Right ventricle myocardium inferior (tissue), 1 donor: ENCODE results near the gene GRIK2. TPM values are rescaled to one million over a fixed set of nuclear protein-coding genes. Genes with fewer than 3 reads are reported as not detected.

Experiments used
- ATAC-seq: fragments of 200-7000 bp; cut with Tn5 transposase; one replicate; pipeline ENCODE4 v1.9.1; 2020; ENCODE audit warnings: mild to moderate bottlenecking, moderate library complexity
- DNase-seq: peaks from one replicate; pipeline ENCODE4 v3.0.0; 2021; ENCODE audit errors: missing footprints
- intact Hi-C: fragments of 100-400 bp; cut with DNase I; formaldehyde crosslinking; loops from one replicate; pipeline ENCODE4 v1.11.0; 2022
- total RNA-seq: library from RNA; stranded (reverse); fragmentation: NEBNext Ultra II Directional; extraction: Animal tissue kit (Norgen Biotek cat#: 25700); gene quantifications from one replicate; pipeline ENCODE4 v1.2.1, GENCODE V29; 2021
- donor health status: DM: no; HTN: yes; CAD: no; lungs with severe emphysema.

Gene GRIK2
- total RNA-seq, 1 donor from 2014 or later = 2.7 TPM

- no peak for ATAC-seq
- no peak for DNase-seq
- intact Hi-C loops = no loop called here
These were observed 409.6 kb downstream of the GRIK2 start for GRCh38 chr6:101803136-101803535.

GRCh38 chr6:101806241-101806640 is 412.7 kb downstream of the GRIK2 start:
- intact Hi-C loops = no loop called here
- DNase-seq = no peak
- no peak for ATAC-seq

GRCh38 chr6:101811108-101811507 is 417.6 kb downstream of the GRIK2 start:
- no peak for DNase-seq
- intact Hi-C loops = no loop called here
- no peak for ATAC-seq

- intact Hi-C loops = no loop called here
- ATAC-seq = no peak
- DNase-seq = no peak
These were observed 423.2 kb downstream of the GRIK2 start for GRCh38 chr6:101816716-101817115.

DNA sequence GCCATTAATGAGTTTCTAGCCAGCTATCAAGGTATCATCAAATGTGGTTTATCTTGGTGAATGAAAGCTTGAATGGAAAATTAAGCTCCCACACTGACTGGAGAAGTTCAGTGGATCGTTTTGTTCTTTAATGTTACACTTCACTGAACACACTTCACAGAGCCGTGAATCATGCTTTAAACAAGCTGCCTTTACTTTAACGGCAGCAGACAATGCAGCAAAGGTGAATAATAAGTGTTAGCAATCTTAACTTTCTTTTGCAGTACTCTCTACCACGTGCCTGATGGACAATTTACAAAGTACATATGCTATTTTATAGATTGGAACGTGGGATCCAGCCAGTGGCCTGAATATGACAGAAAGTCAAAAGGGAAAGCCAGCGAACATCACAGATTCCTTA is 424.5 kb downstream of the GRIK2 start:
- intact Hi-C loops = no loop called here
- ATAC-seq (no peak), DNase-seq (no peak)

GRCh38 chr6:101824551-101825345 is 431.2 kb downstream of the GRIK2 start:
- intact Hi-C loops = no loop called here
- no peak for ATAC-seq
- DNase-seq = no peak

DNA sequence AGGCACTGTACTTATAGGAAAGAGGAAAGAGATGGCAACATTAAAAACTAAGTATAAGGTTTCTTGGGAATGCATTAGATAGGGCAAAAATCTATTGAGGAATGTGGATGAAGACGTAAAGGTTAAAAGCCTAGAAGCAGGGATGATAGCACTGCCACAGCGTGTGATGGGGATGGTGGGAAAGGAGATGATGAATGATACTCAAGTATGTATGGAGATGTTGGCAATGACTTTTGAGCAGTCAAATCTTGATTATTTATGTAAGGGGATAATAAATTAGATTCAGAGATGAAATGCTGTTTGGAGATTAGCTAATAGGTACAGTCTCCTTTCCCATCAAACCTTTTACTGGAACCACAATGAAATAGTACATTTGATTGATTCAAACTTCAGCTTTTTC is 432.8 kb downstream of the GRIK2 start:
- intact Hi-C loops = no loop called here
- no peak for ATAC-seq
- no peak for DNase-seq

DNA sequence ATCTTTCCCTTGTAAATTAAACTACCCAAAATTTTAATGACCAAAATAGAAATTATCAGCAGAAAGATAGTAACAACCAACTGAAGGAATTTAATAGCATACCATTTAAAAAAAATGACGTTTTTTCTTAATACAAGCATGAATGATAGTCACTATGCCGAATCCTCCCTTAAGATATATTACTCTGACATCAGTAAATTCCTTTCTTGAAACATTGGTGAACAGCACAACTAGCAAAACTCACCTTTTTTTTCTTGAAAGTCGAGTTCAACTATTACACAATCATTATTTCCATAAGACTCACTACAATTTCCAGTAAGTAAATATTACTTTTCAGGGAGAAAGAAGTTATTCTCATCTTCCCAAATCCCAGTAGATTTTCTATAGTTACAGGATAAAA is 433.2 kb downstream of the GRIK2 start:
- ATAC-seq = no peak
- no peak for DNase-seq
- intact Hi-C loops = no loop called here

GRCh38 chr6:101830501-101831031 is 437.1 kb downstream of the GRIK2 start:
- DNase-seq (no peak), ATAC-seq (no peak)
- intact Hi-C loops = no loop called here

DNA sequence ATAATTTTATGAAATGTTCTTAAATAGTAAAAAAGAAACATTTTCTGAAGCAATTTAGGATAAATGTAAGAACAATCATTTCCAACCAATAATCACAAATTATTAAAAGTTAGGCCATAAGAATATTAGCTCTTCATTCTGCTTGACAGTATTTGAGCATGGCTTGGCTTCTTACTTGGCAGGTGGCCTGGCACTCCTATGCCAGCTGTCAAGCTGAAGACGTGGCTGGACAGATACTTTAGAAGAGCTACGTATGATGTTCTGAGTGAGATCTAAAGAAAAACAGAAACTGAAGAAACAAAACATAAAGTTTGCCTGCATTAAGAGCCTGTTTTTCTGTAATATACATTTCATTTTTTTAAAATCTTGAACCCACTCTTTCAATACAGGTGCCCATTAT is 438.9 kb downstream of the GRIK2 start:
- DNase-seq = peak; percentile 70
- intact Hi-C loops = no loop called here
- ATAC-seq = peak; percentile 73

- ATAC-seq = no peak
- no peak for DNase-seq
- intact Hi-C loops = no loop called here
These were observed 446.6 kb downstream of the GRIK2 start for GRCh38 chr6:101840100-101840499.

DNA sequence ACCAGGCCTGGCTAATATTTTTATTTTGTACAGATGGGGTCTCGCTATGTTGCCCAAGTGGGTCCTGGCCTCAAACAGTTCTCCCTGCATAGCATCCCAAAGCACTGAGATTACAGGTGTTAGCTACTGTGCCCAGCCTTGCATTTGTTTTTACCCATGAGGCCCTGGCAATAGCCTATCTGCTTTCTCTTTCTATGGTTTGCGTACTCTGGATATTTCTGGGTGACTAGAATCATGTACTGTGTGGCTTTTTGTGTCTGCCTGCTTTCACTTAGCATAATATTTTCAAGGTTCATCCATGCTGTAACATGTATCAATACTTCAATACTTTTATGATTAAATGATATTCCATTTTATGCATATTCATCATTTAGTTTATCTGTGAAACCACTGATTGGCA is 451.7 kb downstream of the GRIK2 start:
- intact Hi-C loops = no loop called here
- ATAC-seq = no peak

DNA sequence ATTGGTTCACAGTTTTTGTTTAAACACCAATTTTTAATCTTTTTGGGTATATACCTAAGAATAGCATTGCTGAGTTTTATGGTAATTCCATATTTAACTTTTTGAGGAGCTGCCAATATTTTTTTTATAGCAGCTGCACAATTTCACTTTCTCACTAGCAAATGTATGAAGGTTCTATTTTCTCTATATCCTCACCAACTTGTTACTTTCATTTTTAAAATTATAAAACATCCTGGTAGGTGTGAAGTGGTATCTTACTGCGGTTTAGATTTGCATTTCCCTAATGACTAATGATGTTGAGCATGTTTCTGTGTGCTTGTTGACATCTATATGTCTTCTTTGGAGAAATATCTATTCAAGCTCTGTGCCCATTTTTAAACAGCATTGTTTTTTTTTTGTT is 452.1 kb downstream of the GRIK2 start:
- ATAC-seq (no peak), DNase-seq (no peak)
- intact Hi-C loops = no loop called here

More for the DNA sequence above, 451.7 kb downstream of the GRIK2 start:
- DNase-seq = no peak

- ATAC-seq (no peak), DNase-seq (no peak)
- intact Hi-C loops = no loop called here
These were observed 454.2 kb downstream of the GRIK2 start for GRCh38 chr6:101847690-101848089.

- intact Hi-C loops = no loop called here
- no peak for ATAC-seq
- DNase-seq = no peak
These were observed 458.4 kb downstream of the GRIK2 start for GRCh38 chr6:101851911-101852310.

DNA sequence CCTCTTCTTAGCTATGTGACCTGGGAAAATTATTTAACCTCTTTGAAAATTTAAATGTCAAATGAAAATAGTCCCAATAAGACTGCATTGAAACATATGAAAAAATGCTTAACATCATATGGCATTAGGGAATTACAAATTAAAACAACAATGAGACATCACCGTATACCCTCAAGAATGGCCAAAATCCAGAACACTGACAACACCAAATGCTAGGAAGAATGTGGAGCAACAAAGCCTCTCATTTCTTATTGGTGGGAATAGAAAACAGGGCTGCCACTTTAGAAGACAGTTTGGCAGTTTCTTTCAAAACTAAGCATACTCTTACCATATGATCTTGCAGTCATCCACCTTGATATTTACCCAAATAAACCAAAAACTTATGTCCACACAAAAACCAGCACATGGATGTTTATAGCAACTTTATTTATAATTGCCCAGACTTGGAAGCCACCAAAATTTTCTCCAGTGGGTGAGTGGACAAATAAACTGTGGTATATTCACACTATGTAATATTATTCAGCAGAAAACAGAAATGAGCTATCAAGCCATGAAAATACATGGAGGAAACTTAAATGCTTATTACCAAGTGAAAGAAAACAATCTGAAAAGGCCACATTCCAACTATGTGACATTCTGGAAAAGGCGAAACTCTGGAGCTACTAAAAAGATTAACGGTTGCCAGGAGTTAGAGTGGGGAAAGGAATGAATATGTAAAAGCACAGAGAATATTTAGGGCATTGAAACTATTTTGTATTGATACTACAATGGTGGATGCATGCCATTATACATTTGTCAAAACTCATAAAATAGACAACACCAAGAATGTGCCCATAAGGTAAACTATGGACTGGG is 459.9 kb downstream of the GRIK2 start:
- DNase-seq (no peak), ATAC-seq (no peak)
- intact Hi-C loops = no loop called here

GRCh38 chr6:101876431-101876830 is 482.9 kb downstream of the GRIK2 start:
- ATAC-seq (no peak), DNase-seq (no peak)
- intact Hi-C loops = no loop called here

DNA sequence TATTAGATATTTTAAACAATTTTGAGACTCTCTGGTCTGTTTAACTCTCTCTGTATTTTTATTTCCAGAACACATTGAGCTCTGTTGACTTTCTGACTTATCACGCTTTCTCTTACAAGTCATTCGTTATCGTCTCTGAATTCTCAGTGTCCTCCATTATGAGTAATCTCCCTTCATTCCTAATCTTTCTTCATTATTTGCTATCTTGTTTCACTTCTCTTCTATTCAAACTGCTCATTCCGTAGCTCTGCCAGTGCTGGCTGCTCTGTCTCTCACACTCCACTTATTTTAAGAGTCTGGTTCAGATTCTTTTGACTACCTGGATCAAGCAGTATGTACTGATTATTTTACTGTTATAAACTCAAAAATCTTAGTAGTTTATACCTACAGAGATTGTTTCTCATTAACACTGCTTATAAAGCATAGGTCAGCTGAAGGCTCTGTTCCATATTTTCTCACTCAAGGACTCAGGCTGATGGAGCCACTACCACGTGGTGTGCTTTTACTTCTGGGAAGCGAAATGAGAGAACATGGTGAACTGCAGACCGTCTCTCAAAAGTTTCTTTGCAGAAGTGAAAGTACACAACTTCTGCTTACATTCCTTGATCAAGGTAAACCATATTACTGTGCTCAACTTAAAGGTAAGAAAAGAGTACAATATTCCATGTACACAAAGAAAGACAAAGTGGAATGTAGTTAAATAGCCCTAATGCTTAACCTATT is 485.2 kb downstream of the GRIK2 start:
- DNase-seq (no peak), ATAC-seq (no peak)
- intact Hi-C loops = no loop called here

DNA sequence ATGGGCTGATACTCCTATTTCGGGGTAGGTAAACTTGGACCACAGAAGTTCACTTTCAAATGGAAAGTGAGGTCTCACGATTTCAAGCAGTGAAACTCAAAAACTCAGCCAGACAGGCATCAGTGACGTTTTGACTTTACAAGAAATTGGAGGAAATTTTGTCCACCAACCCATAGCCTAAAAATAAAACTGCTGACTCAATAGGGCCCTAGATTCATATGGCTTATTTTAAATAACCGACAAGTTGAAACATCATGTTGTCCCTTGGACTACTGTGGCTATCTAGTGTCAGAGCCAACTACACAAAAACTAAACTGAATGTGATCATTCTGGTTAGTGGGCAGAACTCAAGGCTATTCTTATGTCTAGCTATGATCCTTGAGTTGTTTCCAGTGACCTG is 486.3 kb downstream of the GRIK2 start:
- DNase-seq (no peak), ATAC-seq (no peak)
- intact Hi-C loops = no loop called here
